Lung (tissue), 12 donors: ENCODE measurements around the gene RALY. TPM values are rescaled to one million over a fixed set of nuclear protein-coding genes. Genes with fewer than 3 reads are reported as not detected.
"Not testable (repeated sequence)": the region's sequence is repeated elsewhere in the genome, so short reads cannot be mapped to it uniquely, and the experiment has no call there.

Experiments used
- ATAC-seq: fragments of 200-7000 bp; cut with Tn5 transposase; one replicate; pipeline ENCODE4 v1.9.1; 2020; ENCODE audit warnings: moderate number of reproducible peaks; ENCODE audit not compliant: insufficient read depth, low FRiP score
- DNase-seq, 3 donors: peaks; one replicate each; pipeline ENCODE4 v3.0.0-alpha.2; 2013 to 2017
- H3K27ac ChIP-seq, 2 donors: one replicate each; pipeline ENCODE4 v1.5.1; 2013; ENCODE audit warnings: mild to moderate bottlenecking in 2 of 2, moderate library complexity in 2 of 2, control low read depth in 1 of 2, inconsistent platforms in 1 of 2, low read depth in 1 of 2, low read length in 1 of 2
- H3K27me3 ChIP-seq, 3 donors: one replicate each; pipeline ENCODE4 v1.5.1; 2013; ENCODE audit warnings: low read length in 2 of 3; ENCODE audit not compliant: control insufficient read depth in 3 of 3, insufficient read depth in 3 of 3
- H3K36me3 ChIP-seq, 4 donors: one replicate each; pipeline ENCODE4 v1.5.1; 2013; ENCODE audit warnings: low read length in 4 of 4, mild to moderate bottlenecking in 1 of 4, moderate library complexity in 1 of 4; ENCODE audit not compliant: control insufficient read depth in 4 of 4, insufficient read depth in 4 of 4
- H3K4me1 ChIP-seq, 5 donors: one replicate each; pipeline ENCODE4 v1.5.1; 2013; ENCODE audit warnings: low read length in 5 of 5, mild to moderate bottlenecking in 2 of 5, moderate library complexity in 1 of 5; ENCODE audit not compliant: control insufficient read depth in 5 of 5, insufficient read depth in 5 of 5
- H3K4me3 ChIP-seq: one replicate; pipeline ENCODE4 v1.5.1; 2013; ENCODE audit warnings: mild to moderate bottlenecking, control low read depth, moderate library complexity
- H3K9ac ChIP-seq, 2 donors: one replicate each; pipeline ENCODE4 v1.5.1; 2013; ENCODE audit warnings: low read length in 2 of 2, control low read depth in 1 of 2; ENCODE audit not compliant: insufficient read depth in 1 of 2
- H3K9me3 ChIP-seq, 4 donors: one replicate each; pipeline ENCODE4 v1.5.1; 2013; ENCODE audit warnings: low read length in 3 of 4, mild to moderate bottlenecking in 1 of 4, moderate library complexity in 1 of 4; ENCODE audit not compliant: control insufficient read depth in 4 of 4, insufficient read depth in 3 of 4
- WGBS, 2 donors: extraction: QIAGEN DNeasy Blood & Tissue Kit; methylation state at CpG; one replicate each; pipeline ENCODE4 v1.1.7; 2013; 5-methylcytosine and 5-hydroxymethylcytosine counted together
- polyA plus RNA-seq, 2 donors: library from polyadenylated mRNA; stranded (reverse); fragments of 200-250 nt; gene quantifications; one replicate each; pipeline ENCODE4 v1.2.1, GENCODE V29; 2013
- total RNA-seq, 2 donors: library from RNA; depleted of rRNA in 1 of 2; stranded (reverse); fragments of >200 nt in 1 of 2; gene quantifications; one replicate each; pipeline ENCODE4 v1.2.1, GENCODE V29; 2014 to 2021
- TF ChIP-seq, protein P1 (sequence below): IDR thresholded peaks from 2 replicates; pipeline ENCODE4 v1.5.1; 2012; ENCODE audit warnings: mild to moderate bottlenecking; ENCODE audit errors: control extremely low read depth, extremely low read depth
- donor health status: control.
- donor health status: control.
- donor health status: Bipolar disorder and iron deficiency.
- donor health status: healthy.
- donor health status: DM: yes; HTN: yes; CAD: no.

Gene RALY
- total and polyA plus RNA-seq, 4 donors = 135 to 157 (median 145) TPM

- 25 to 31% methylated on average over 5 of the region's 5 CpGs for WGBS, 2 donors
- DNase-seq = peak in 1 of 3 donors; percentile 25
- ATAC-seq = no peak
- no peak overlapping the region for H3K4me3 ChIP-seq
- peaks cover 14 to 42% (median 24%) of the 10 kb centered on the region in 5 donors for H3K4me1 ChIP-seq
- no peaks in the 10 kb centered on the region for H3K9me3 ChIP-seq
- H3K9ac ChIP-seq = no peak overlapping the region
- no peaks in the 10 kb centered on the region for H3K27me3 ChIP-seq
- H3K36me3 ChIP-seq = peaks cover 0 to 4% (median 0%) of the 10 kb centered on the region in 4 donors
- TF ChIP-seq, protein P1, sequence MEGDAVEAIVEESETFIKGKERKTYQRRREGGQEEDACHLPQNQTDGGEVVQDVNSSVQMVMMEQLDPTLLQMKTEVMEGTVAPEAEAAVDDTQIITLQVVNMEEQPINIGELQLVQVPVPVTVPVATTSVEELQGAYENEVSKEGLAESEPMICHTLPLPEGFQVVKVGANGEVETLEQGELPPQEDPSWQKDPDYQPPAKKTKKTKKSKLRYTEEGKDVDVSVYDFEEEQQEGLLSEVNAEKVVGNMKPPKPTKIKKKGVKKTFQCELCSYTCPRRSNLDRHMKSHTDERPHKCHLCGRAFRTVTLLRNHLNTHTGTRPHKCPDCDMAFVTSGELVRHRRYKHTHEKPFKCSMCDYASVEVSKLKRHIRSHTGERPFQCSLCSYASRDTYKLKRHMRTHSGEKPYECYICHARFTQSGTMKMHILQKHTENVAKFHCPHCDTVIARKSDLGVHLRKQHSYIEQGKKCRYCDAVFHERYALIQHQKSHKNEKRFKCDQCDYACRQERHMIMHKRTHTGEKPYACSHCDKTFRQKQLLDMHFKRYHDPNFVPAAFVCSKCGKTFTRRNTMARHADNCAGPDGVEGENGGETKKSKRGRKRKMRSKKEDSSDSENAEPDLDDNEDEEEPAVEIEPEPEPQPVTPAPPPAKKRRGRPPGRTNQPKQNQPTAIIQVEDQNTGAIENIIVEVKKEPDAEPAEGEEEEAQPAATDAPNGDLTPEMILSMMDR = no peak
- peak overlapping the region in 1 of 2 donors; percentile 2 for H3K27ac ChIP-seq
These were observed 31.1 kb downstream of the RALY start for GRCh38 chr20:34024723-34025351.

- H3K4me1 ChIP-seq = peaks cover 13 to 35% (median 20%) of the 10 kb centered on the region in 5 donors
- not testable (repeated sequence) for H3K9ac ChIP-seq, DNase-seq, H3K27ac ChIP-seq, ATAC-seq, H3K4me3 ChIP-seq, H3K9me3 ChIP-seq, H3K27me3 ChIP-seq
- 97 to 98% methylated on average over 6 of the region's 6 CpGs for WGBS, 2 donors
- H3K36me3 ChIP-seq = peaks cover 3 to 10% (median 8%) of the 10 kb centered on the region in 4 donors
These were observed 34.3 kb downstream of the RALY start for GRCh38 chr20:34028013-34028412.

GRCh38 chr20:34029415-34029814 lies 35.7 kb downstream of the RALY start:
- no peak for ATAC-seq
- Histone ChIP-seq H3K9me3 (no peaks in the 10 kb centered on the region), H3K4me1 (peaks cover 10 to 25% (median 12%) of the 10 kb centered on the region in 5 donors), H3K9ac (no peak overlapping the region), H3K4me3 (no peak overlapping the region), H3K36me3 (peaks cover 8 to 17% (median 12%) of the 10 kb centered on the region in 4 donors), H3K27ac (no peak overlapping the region), H3K27me3 (no peaks in the 10 kb centered on the region)
- no peak for DNase-seq
- TF ChIP-seq, protein P1 = no peak
- WGBS, 2 donors = 98 to 100% methylated on average over 1 of the region's 1 CpG

GRCh38 chr20:34030456-34030855 lies 36.7 kb downstream of the RALY start:
- Histone ChIP-seq H3K4me3 (no peak overlapping the region), H3K4me1 (peaks cover 0 to 15% (median 6%) of the 10 kb centered on the region in 5 donors), H3K9me3 (no peaks in the 10 kb centered on the region), H3K36me3 (peaks cover 8 to 17% (median 12%) of the 10 kb centered on the region in 4 donors), H3K27me3 (no peaks in the 10 kb centered on the region), H3K9ac (no peak overlapping the region), H3K27ac (no peak overlapping the region)
- DNase-seq (no peak), ATAC-seq (no peak)
- WGBS, 2 donors = 94 to 100% methylated on average over 1 of the region's 1 CpG
- TF ChIP-seq, protein P1 = no peak
